ENCODE measurements around the gene NSF.

GRCh38 chr17:46732754-46733398, 142.4 kb downstream of the NSF start:
- TF ChIP-seq CTCF (IDR thresholded peaks at IDR 0.05; ENCODE audit: extremely low read depth in 1 of 2, insufficient read depth in 1 of 2, low read depth in 1 of 2, low read length in 2 of 2) (no peak), MAX (IDR thresholded peaks at IDR 0.05; ENCODE audit: insufficient read depth, insufficient read length) (no peak), POLR2A (IDR thresholded peaks at IDR 0.05; ENCODE audit: low read depth, low read length) (no peak), MYC (IDR thresholded peaks at IDR 0.05; ENCODE audit: low read depth, low read length) (no peak), FOS (IDR thresholded peaks at IDR 0.05; ENCODE audit: borderline replicate concordance, insufficient read depth, low read length) (no peak)
